BE2C (cell line): ENCODE data around the gene AAR2.

Experiments used
- DNase-seq: peaks from one replicate; pipeline ENCODE4 v3.0.0-alpha.2; 2020
- H3K27me3 ChIP-seq: fragments of 250-450 bp; sonication (Bioruptor Pico); 2 replicates; pipeline ENCODE4 v1.5.1; 2020; ENCODE audit warnings: mild to moderate bottlenecking
- H3K36me3 ChIP-seq: fragments of 250-450 bp; sonication (Bioruptor Pico); 2 replicates; pipeline ENCODE4 v1.5.1; 2020; ENCODE audit warnings: mild to moderate bottlenecking
- H3K4me1 ChIP-seq: fragments of 250-450 bp; sonication (Bioruptor Pico); 2 replicates; pipeline ENCODE4 v1.5.1; 2020
- H3K4me3 ChIP-seq: 2 replicates; pipeline ENCODE4 v1.5.1; 2011; ENCODE audit warnings: low read depth, low read length
- H3K9me3 ChIP-seq: fragments of 250-450 bp; sonication (Bioruptor Pico); 2 replicates; pipeline ENCODE4 v1.5.1; 2020
- CTCF ChIP-seq: IDR thresholded peaks from 2 replicates; pipeline ENCODE4 v1.5.1; 2012; ENCODE audit warnings: mild to moderate bottlenecking, low read depth, low read length

The AAR2 gene

GRCh38 chr20:36248836-36249235, 12.6 kb downstream of the AAR2 start:
- H3K4me3 ChIP-seq: no peak overlapping the region
- no peak for DNase-seq
- H3K4me1 ChIP-seq: no peaks in the 10 kb centered on the region
- TF ChIP-seq CTCF: no peak
- H3K36me3 ChIP-seq: peaks cover 78% of the 10 kb centered on the region
- no peaks in the 10 kb centered on the region for H3K9me3 ChIP-seq
- H3K27me3 ChIP-seq: no peaks in the 10 kb centered on the region

GRCh38 chr20:36249450-36249849, 13.2 kb downstream of the AAR2 start:
- Histone ChIP-seq H3K9me3 (no peaks in the 10 kb centered on the region), H3K36me3 (peaks cover 72% of the 10 kb centered on the region), H3K27me3 (no peaks in the 10 kb centered on the region), H3K4me3 (no peak overlapping the region), H3K4me1 (no peaks in the 10 kb centered on the region)
- DNase-seq: no peak
- TF ChIP-seq CTCF: no peak

- Histone ChIP-seq H3K36me3 (peaks cover 64% of the 10 kb centered on the region), H3K27me3 (no peaks in the 10 kb centered on the region), H3K4me3 (no peak overlapping the region), H3K4me1 (no peaks in the 10 kb centered on the region), H3K9me3 (no peaks in the 10 kb centered on the region)
- no peak for TF ChIP-seq CTCF
- DNase-seq: no peak
Observed at GRCh38 chr20:36251426-36251825, 15.1 kb downstream of the AAR2 start.

- H3K36me3 ChIP-seq: peaks cover 64% of the 10 kb centered on the region
- DNase-seq: no peak
- no peaks in the 10 kb centered on the region for H3K27me3 ChIP-seq
- H3K4me3 ChIP-seq: no peak overlapping the region
- H3K9me3 ChIP-seq: no peaks in the 10 kb centered on the region
- no peaks in the 10 kb centered on the region for H3K4me1 ChIP-seq
- no peak for TF ChIP-seq CTCF
Observed at GRCh38 chr20:36252511-36252910, 16.2 kb downstream of the AAR2 start.

GRCh38 chr20:36253036-36253435, 16.8 kb downstream of the AAR2 start:
- no peak for TF ChIP-seq CTCF
- Histone ChIP-seq H3K4me1 (no peaks in the 10 kb centered on the region), H3K9me3 (no peaks in the 10 kb centered on the region), H3K27me3 (no peaks in the 10 kb centered on the region), H3K4me3 (no peak overlapping the region), H3K36me3 (peaks cover 63% of the 10 kb centered on the region)
- no peak for DNase-seq

- no peak overlapping the region for H3K4me3 ChIP-seq
- DNase-seq: no peak
- no peaks in the 10 kb centered on the region for H3K9me3 ChIP-seq
- peaks cover 58% of the 10 kb centered on the region for H3K36me3 ChIP-seq
- H3K27me3 ChIP-seq: no peaks in the 10 kb centered on the region
- no peak for TF ChIP-seq CTCF
- H3K4me1 ChIP-seq: no peaks in the 10 kb centered on the region
Observed at GRCh38 chr20:36254076-36254475, 17.8 kb downstream of the AAR2 start.
